HG03095 (cell line): ENCODE results near the gene TUBGCP6.
"Not testable (repeated sequence)": the region's sequence is repeated elsewhere in the genome, so short reads cannot be mapped to it uniquely, and the experiment has no call there.

Experiments
- ATAC-seq: cut with Tn5 transposase; IDR thresholded peaks from one replicate; pipeline ENCODE4 v1.9.1; 2021; ENCODE audit warnings: moderate library complexity; ENCODE audit not compliant: unreplicated experiment

The TUBGCP6 gene

GRCh38 chr22:50278956-50279619, 34.3 kb upstream of the TUBGCP6 start:
- no peak for ATAC-seq

DNA sequence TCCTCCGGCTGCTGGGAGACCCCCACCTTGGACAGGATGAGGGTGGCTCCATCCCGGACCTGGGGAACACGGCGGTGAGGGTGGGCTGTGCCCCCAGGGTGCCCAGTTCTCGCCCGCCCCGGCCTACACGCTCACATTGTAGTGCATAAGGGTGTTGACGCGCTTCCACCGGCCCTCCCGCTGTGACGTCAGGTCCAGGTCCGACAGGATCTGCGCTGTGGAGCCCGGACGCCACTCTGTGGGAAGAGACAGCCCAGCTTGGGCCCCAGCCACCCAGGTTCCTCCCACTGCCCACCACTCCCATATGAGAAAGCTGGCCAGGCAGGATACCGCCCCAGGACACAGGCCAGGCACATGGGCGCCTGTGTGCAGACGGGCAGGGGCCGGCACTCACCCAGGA, 33.6 kb upstream of the TUBGCP6 start:
- ATAC-seq, result no peak

DNA sequence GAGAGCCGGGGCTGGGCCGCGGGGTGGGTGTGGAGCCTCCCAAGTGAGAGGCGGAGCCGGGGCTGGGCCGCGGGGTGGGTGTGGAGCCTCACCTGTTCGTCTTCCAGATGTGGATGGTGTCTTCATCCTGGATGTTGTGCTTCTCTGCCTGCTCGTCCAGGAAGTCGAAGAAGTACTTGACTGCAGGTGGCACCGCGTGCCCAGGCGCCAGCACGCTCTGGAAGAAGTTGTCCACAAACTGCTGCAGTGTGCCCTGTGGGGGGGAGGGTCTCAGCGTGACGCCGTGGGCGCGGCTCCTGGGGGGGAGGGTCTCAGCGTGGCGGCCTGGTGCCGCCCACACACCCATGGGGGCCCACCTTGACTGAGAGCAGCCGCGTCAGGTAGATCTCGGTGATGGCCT, 32.9 kb upstream of the TUBGCP6 start:
- ATAC-seq, result no peak

GRCh38 chr22:50276143-50276542, 31.3 kb upstream of the TUBGCP6 start:
- ATAC-seq, result no peak

DNA sequence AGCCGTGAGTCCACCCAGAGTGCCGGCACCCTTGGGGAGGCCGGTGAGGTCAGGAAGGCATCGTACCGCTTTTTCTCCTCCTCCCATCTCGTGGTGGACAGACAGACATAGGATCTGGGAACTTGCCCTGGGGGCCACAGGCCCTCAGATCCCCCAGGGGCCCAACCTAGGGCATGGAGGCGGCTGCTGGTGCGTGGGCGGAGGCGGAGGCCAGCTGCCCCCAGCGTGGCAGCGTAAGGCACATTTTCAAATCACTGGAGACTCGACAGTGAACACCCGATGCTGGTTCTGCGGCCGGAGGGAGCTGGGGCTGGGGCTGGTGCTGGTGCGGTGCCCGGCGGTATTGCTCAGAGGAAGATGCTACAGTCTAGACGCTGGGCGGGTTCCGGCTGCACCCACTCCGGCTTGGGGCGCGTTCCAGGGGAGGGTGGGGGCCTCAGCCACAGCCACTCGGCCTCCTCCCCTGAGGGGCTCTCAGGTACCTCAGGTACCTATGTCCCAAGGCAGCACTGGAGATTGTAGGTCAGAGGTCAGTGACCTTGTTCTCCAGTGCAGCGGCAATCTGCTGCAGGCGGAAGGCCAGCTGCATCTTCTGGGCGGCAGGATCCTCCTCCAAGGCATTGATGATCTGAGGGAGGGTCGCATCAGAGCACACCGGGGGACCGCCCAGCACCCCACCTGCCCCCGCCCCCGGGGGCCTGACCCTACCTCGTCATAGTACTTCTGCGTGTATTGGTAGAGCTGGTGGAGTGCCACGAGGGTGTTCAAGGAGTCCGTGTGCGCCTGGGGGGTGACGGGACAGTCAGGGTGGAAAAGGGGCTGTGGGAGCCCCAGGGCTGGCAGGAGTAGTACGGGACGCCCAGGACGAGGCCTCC, 30.6 kb upstream of the TUBGCP6 start:
- no peak for ATAC-seq

GRCh38 chr22:50274771-50275170, 29.9 kb upstream of the TUBGCP6 start:
- no peak for ATAC-seq

DNA sequence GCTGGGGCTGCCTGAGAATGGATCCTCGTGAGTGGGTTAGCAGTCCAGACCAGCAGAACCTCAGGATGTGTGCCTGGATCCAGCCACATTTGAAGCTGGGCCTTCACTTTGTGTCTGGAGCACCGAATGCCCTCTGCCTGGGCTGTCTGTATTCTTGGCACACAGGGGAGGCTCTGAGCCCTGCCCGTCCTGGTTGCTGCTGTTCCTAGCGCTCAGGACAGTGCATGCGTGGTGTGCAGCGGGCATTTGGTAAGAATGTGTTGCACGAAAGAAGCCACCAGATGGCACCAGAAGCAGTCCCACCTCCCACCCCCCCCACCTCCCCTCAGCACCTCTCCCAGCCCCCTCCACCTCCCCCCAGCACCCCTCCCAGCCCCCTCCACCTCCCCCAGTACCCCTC, 29.5 kb upstream of the TUBGCP6 start:
- no peak for ATAC-seq

DNA sequence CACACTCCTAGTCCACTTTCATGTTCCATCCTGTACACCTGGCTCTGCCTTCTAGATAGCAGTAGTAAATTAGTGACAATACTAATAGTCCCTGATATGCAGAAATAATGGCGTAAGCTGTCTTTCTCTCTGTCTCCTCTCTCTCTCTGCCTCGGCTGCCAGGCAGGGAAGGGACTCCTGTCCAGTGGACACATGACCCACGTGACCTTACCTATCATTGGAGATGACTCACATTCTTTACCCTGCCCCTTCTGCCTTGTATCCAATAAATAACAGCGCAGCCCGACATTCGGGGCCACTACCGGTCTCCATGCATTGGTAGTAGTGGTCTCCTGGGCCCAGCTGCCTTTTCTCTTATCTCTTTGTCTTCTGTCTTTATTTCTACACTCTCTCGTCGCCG, 29.0 kb upstream of the TUBGCP6 start:
- ATAC-seq, result not testable (repeated sequence)

DNA sequence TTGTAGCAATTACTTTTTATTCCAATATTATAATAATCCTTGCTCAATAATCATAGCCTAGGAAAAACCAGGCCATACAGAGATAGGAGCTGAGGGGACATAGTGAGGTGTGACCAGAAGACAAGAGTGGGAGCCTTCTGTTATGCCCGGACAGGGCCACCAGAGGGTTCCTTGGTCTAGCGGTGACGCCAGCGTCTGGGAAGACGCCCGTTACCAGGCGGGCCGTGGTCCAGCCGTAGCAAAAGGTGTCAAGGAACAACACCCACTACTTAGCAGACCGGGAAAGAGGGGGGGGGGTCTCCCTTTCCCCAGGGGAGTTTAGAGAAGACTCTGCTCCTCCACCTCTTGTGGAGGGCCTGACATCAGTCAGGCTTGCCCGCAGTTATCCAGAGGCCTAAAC, 28.5 kb upstream of the TUBGCP6 start:
- not testable (repeated sequence) for ATAC-seq

- no peak for ATAC-seq
Observed at GRCh38 chr22:50272044-50272802, 27.4 kb upstream of the TUBGCP6 start.

- no peak for ATAC-seq
Observed at GRCh38 chr22:50271519-50271970, 26.7 kb upstream of the TUBGCP6 start.

DNA sequence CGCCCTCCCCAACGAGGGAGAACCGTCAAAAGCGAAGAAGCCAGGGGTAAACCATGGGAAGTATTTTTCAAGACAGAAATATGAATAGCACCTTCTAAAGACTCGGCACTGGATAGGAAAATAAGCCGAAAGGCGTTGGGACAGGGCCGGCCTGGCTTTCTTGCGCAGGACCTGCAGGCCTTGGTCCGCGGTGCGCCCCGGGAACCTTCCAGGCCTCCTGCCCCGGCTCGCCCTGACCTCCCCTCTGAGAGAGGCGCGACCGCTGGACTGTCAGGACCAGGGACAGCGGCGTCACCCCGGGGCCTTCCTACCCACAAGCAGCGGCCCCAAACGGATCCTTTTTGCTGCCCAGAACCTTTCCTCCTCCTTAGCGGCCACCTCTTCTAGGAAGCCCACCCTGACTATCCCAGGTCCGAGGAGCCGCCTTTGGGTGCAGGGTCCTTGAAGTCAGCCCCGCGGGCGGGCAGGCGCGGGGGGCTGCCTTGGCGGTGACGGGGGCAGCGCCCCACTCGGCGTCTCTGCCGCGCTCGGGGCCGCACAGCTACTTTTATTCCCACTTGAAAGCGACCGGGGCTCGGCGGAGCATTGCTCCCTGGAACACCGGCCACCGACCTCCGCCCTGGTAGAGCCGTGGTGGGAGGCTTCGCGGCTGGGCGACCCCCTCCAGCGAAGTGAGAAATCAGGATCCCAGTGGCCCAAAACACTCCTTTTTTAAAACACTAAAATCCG, 26.0 kb upstream of the TUBGCP6 start:
- no peak for ATAC-seq

- ATAC-seq, result no peak
Observed at GRCh38 chr22:50269970-50270665, 25.3 kb upstream of the TUBGCP6 start, which contains the start of gene MAPK11. TSS of gene MAPK11 (minus strand) at chr22:50270380. CDS start at chr22:50270292, 88 bp downstream.

GRCh38 chr22:50269573-50269969, 24.7 kb upstream of the TUBGCP6 start:
- ATAC-seq, result no peak

DNA sequence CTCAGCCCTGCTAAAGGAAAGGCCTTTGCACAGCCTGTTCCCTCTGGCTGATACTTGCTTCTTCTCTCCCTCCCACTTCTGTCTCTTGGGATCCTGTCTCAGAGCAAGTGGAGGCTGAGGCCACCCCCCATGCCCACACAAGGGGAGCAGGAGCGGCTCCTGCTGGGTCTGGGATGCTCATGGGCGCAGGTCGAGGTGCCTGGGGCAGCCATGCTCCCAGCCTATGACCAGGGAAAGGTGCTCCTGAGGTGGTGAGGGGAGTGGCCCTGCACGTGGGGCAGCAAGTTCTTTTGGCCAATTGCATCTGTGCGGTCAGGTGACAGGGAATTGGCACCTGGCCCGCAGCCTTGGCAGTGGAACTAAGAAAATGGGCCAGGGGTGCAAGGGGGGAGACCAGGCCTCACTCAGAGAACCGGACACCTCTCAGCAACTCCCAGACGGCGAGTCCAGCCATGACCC, 23.9 kb upstream of the TUBGCP6 start:
- no peak for ATAC-seq

GRCh38 chr22:50267591-50268390, 23.0 kb upstream of the TUBGCP6 start:
- ATAC-seq, result no peak

GRCh38 chr22:50266994-50267393, 22.2 kb upstream of the TUBGCP6 start:
- ATAC-seq, result no peak

DNA sequence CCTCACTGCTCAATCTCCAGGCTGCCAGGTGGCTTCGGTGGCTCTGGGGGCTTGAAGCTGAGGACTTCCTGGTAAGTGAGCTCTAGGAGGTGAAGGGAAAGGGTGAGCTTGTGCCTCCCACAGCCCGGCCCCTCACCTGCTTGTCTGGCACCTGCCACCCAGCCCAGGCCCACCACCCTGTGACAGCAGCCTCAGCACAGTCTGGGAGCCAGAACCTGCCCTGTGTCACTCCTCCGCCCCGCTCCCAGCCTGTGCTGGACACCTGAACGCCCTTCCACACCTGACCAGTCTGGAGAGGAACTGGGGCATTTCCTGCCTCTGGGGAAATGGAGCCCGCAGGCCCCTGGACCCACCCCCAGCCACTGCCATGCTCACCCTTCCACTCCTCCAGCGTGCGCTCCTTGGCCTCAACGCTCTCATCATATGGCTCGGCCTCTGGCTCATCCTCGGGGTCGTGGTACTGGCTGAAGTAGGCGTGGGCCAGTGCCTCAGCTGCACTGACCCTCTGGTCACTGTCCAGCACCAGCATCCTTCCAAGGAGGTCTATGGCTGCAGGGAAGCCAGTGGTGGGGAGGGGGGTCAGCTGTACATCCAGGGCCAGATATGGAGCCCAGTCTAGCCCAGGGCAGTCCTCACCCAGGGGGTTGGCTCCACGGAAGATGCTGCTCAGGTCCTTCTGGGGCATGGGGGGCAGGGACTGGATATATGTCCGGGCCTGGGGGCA, 20.3 kb upstream of the TUBGCP6 start:
- ATAC-seq, result no peak
